Measurements from ENCODE around the gene RFNG. TPM values are rescaled to one million over a fixed set of nuclear protein-coding genes. Genes with fewer than 3 reads are reported as not detected.
A peak's percentile ranks its signal among the peaks of the same experiment; 100 is the strongest.

RFNG gene
- total and polyA plus RNA-seq, 2 of the 13 experiments (the other 11 are each of a cell fraction or from before 2014, with no cell fraction given) = 61.4 to 64.0 TPM

DNA sequence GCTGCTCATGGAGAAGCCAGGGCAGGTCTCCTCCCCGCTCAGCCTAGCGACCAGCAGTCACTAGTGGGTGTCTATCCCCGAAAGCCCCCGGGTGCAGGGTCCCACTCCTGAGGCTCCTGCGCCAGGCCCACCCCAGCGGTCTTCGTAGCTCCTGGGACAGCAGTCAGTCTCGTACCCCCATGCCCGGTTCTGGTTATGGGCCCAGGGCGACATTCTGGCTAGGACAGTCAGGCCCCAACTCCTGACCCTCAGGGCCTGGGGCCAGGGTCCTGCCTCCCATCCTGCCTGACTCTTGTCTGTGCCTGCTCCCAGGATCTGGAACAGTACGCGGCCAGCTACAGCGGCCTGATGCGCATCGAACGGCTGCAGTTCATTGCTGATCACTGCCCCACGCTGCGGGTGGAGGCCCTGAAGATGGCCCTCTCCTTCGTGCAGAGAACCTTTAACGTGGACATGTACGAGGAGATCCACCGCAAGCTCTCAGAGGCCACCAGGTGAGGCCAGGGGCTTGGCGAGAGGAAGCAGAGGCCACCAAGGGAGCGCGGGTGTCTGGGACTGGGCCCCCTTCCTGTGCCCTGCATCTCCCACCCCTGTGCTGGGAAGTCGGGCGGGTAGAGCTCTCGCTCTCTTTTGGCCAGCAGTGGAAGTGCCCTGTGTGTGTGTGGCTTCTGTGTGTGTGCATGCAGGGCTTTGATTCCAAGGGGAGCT is 2.1 kb upstream of the RFNG start (continued):
- no peak for TF ChIP-seq ZNF317 (CRISPR knock-in tag; IDR thresholded peaks at IDR 0.05)
- TF ChIP-seq, protein P1, sequence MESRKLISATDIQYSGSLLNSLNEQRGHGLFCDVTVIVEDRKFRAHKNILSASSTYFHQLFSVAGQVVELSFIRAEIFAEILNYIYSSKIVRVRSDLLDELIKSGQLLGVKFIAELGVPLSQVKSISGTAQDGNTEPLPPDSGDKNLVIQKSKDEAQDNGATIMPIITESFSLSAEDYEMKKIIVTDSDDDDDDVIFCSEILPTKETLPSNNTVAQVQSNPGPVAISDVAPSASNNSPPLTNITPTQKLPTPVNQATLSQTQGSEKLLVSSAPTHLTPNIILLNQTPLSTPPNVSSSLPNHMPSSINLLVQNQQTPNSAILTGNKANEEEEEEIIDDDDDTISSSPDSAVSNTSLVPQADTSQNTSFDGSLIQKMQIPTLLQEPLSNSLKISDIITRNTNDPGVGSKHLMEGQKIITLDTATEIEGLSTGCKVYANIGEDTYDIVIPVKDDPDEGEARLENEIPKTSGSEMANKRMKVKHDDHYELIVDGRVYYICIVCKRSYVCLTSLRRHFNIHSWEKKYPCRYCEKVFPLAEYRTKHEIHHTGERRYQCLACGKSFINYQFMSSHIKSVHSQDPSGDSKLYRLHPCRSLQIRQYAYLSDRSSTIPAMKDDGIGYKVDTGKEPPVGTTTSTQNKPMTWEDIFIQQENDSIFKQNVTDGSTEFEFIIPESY (CRISPR knock-in tag; IDR thresholded peaks at IDR 0.05) = peak; percentile 44; the same call in 1 of the 2 replicates

DNA sequence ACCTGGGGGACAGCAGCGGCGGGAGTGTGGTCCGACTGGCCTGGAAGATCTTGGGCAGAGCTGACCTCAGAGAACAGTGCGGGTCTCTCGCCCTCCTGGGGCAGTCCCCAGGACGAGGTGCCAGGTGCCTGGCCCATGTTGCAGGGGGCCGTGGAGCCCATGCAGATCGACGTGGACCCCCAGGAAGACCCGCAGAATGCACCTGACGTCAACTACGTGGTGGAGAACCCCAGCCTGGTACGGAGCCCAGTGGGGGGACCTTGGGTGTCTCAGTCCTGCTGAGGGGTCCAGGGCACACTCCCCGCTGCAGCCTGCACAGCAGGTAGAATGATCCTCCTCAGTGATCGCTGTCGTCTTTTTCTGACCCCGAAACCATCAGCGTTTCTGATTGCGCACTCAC is 1.5 kb upstream of the RFNG start:
- TF ChIP-seq, protein P2, sequence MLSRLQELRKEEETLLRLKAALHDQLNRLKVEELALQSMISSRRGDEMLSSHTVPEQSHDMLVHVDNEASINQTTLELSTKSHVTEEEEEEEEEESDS (CRISPR knock-in tag; IDR thresholded peaks at IDR 0.05; ENCODE audit: borderline replicate concordance) = no peak
- TF ChIP-seq SP1 (IDR thresholded peaks at IDR 0.05) (no peak), SP1 (CRISPR knock-in tag; IDR thresholded peaks at IDR 0.05) (no peak)
- TF ChIP-seq, protein P3, sequence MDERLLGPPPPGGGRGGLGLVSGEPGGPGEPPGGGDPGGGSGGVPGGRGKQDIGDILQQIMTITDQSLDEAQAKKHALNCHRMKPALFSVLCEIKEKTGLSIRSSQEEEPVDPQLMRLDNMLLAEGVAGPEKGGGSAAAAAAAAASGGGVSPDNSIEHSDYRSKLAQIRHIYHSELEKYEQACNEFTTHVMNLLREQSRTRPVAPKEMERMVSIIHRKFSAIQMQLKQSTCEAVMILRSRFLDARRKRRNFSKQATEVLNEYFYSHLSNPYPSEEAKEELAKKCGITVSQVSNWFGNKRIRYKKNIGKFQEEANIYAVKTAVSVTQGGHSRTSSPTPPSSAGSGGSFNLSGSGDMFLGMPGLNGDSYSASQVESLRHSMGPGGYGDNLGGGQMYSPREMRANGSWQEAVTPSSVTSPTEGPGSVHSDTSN (CRISPR knock-in tag; IDR thresholded peaks at IDR 0.05) = no peak
- TF ChIP-seq, protein P4, sequence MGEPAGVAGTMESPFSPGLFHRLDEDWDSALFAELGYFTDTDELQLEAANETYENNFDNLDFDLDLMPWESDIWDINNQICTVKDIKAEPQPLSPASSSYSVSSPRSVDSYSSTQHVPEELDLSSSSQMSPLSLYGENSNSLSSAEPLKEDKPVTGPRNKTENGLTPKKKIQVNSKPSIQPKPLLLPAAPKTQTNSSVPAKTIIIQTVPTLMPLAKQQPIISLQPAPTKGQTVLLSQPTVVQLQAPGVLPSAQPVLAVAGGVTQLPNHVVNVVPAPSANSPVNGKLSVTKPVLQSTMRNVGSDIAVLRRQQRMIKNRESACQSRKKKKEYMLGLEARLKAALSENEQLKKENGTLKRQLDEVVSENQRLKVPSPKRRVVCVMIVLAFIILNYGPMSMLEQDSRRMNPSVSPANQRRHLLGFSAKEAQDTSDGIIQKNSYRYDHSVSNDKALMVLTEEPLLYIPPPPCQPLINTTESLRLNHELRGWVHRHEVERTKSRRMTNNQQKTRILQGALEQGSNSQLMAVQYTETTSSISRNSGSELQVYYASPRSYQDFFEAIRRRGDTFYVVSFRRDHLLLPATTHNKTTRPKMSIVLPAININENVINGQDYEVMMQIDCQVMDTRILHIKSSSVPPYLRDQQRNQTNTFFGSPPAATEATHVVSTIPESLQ (CRISPR knock-in tag; conservative IDR thresholded peaks at IDR 0.05) = no peak
- H3K79me2 ChIP-seq (ENCODE audit: insufficient read depth, low read length) = peaks cover 37% of the 10 kb centered on the region
- no peaks in the 10 kb centered on the region for H3K9me3 ChIP-seq (ENCODE audit: low read length)
- H3K4me2 ChIP-seq (ENCODE audit: low read depth, low read length) = peak overlapping the region; percentile 92
- peaks cover 61% of the 10 kb centered on the region for H3K4me1 ChIP-seq (ENCODE audit: insufficient read depth, low read length)
- peaks cover 24 to 43% of the 10 kb centered on the region in 2 experiments for H3K36me3 ChIP-seq (replicated peaks in 1 of 2; ENCODE audit: control insufficient read depth in 1 of 2, insufficient read depth in 2 of 2, low read length in 2 of 2)
- ChIA-PET CTCF (ENCODE audit: low intra/inter-chr PET ratio, low total read pairs) (no interaction called here), POLR2A (interaction anchor here (1.2 to 3.4 kb wide), 2 partner anchors 13 to 16 kb away, joined by 3 to 33 read pairs; partner anchors contain the start of gene DCXR)
- H3K9ac ChIP-seq (ENCODE audit: insufficient read depth, low read depth, low read length) = peak overlapping the region; percentile 94; the same call in 1 of the 2 replicates
- DNase-seq (ENCODE audit: low spot score) (no peak), ATAC-seq (no peak), FAIRE-seq (no peak)
- intact Hi-C loops (cut with micrococcal nuclease; ENCODE audit: unreplicated experiment) (loop anchor here (5.0 kb wide), 1 partner anchor 44 kb away; the partner anchor contains the start of gene FASN), in situ Hi-C loops (cut with HindIII; ENCODE audit: extremely low pct_ligation_motif_present, low pct_unique_long_range_greater_than_20kb) (no loop called here)
- H3K4me3 ChIP-seq (replicated peaks in 1 of 3; ENCODE audit: insufficient read depth in 1 of 3, low read depth in 2 of 3, low read length in 3 of 3) = peak overlapping the region; percentile 76 to 99 (median 95)
- WGBS (ENCODE audit: low lambda C conversion rate) = 99% methylated on average over 13 of the region's 19 CpGs
- no peaks in the 10 kb centered on the region; the same call in 1 of the 2 replicates for H4K20me1 ChIP-seq (ENCODE audit: insufficient read depth, low read length)
- H2AFZ ChIP-seq (ENCODE audit: low read length) = no peak overlapping the region
- no peaks in the 10 kb centered on the region; a peak in 2 of 5 replicates for H3K27me3 ChIP-seq (ENCODE audit: control insufficient read depth in 1 of 2, insufficient read depth in 2 of 2, low read length in 2 of 2)
- H3K27ac ChIP-seq (ENCODE audit: extremely low read length, insufficient read depth, low read length) = no peak overlapping the region
- no TSS peak for BruUV-seq (replicated peaks)
